ENCODE data around the gene NTN4.
"Not testable (repeated sequence)": the region's sequence is repeated elsewhere in the genome, so short reads cannot be mapped to it uniquely, and the experiment has no call there.

Gene NTN4

DNA sequence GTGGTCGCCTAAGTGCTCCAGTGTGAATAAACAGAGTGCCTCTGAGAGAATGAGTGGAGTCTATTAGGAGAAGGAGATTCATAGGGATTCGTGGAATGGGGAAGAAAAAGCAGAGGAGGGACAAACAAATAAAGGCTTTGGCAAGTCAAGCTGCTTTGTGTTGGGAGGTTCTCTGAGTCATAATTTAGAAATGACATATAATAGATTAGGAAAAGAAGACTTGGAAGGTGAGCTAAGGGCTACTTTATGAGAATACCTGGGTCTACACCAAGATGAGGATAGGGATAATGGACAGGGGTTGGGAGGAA lies 6.4 kb upstream of the NTN4 start:
- no peak for DNase-seq (ENCODE audit: extremely low read depth in 1 of 2, low read depth in 1 of 2)

DNA sequence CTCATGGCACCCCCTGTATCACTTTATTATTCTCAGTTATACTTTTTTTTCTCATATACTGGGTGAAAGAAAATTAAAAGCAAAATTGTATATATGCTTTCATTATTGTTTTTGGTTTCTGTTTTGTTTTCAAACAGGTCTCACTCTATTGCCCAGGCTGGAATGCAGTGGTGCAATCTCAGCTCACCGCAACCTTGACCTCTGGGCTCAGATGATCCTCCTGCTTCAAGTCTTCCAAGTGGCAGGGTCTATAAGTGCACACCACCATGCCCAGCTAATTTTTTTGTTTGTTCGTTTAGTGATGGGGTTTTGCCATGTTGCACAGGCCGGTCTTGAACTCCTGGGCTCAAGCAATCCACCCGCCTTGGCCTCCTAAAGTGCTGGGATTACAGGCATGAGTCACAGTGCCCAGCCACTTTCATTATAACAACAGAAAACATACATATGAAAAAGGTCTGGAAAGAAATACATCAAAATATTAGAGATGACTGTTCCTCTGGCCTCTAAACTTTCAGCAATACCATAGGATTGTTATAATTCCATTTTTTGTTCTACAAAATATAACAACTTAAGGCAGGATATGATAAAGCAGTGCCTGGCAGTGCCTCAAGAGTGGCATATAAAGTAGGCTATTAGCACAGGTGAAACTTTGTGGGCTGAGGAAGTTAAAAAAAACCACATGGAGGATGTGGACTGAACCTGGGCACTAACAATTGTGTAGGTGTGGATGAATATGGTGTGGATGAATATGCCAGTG lies 5.8 kb upstream of the NTN4 start:
- DNase-seq (ENCODE audit: extremely low read depth in 1 of 2, low read depth in 1 of 2) = no peak

DNA sequence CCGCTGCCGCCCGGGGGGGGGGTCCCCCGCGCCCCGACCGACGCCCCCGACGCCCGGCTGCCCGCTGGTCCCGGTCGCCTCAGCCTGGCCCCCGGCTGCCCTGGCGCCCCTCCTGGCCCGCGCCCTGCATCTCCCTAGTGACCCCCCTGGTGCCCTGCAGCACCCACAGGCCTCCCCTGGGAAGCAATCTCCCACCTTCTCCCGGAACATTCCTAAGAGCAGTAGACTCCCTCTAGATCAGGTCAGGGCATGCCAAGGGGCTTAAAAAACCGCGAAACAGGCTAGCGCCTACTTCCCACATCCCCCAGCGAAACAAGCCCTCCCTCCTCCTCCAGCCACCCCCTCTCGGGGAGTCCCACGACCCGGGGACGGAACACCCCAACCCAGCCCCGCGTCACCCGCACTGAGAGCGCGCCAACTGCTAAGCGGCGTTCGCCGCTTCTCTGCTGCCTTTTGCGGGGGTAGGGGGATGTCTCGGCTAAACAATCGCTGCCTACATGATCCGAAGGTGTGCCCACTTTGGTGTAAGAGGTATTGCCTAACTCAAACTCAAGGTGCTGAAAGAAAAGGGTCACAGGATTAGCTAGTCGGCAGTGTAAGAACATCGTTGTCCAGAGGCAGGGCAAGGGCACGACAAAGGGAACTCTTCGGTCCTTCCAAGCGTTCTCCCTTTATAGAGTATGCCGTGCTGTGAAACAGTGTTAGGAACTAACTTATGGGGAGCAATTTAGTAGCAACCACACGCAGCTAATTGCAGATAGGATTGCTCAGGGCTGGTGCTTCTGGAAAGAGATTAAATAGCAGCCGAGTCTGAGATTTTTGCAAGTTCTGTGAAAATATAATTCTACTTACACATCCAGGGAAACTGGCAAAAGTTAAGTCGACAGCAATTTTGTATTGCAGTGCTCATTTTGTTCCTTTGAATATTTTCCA lies 619 bp upstream of the NTN4 start:
- no peak for DNase-seq (ENCODE audit: extremely low read depth in 1 of 2, low read depth in 1 of 2)

DNA sequence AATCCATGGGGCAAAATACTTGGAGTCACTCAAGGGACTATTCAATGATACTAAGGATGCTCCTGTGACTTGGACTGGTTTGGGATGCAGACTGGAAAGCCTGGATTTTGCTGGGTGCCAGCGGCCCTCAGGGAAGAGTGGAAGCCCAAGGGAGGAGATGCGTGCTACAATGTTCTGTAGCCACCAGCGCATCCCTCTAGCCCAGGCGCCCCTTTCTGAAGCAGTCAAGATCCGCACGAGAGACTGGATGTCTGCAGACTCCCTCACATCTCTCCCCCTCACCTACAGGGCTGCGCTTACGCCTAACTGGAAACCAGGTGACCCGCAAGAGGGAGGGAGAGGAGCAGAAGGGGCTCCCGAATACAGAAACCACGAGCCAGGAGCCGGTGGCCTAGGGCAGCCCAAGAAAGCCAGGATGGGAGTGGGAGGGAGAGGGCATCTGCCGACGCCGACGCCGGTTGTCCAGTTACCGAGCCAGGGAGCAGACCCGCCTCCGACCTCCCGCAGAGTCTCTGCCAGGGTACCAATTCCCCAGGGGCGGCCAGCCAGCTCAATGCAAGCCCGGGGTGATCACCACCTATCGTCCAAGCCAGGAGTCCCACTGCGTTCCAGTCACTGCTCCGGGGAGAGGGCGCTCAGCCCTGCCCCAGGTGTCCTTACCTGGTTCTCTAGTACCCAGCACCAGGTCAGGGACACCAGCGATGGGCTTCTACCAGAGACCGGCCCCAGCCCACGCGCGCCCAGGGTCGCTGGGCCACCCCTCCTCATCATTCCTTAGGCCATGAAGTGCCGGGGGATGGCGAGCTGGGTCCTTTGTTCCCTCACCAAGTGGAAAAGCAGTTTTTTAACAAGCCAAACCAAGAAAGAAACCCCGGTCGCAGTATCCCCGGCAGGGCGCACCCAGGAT lies 1.2 kb downstream of the NTN4 start:
- DNase-seq (ENCODE audit: extremely low read depth in 1 of 2, low read depth in 1 of 2) = no peak

DNA sequence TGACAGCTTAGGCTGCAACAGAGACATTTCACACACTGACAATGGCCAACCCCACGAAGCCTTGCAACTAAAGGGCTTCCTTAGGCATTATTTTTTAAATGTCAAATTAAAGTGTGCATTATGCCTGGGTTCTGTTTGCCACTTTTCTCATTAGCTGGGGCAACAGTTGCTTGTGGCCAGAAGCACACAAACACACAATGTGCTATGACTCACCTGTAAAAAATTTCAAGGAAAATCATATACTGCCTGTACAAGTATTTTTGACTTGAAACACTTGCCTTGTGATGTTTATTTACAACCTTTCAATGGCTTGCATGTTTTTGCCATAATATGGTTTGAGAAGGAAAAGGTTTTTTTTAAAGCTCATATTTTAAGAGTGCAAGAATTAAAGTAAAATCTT lies 1.9 kb downstream of the NTN4 start:
- no peak for DNase-seq (ENCODE audit: extremely low read depth in 1 of 2, low read depth in 1 of 2)

DNA sequence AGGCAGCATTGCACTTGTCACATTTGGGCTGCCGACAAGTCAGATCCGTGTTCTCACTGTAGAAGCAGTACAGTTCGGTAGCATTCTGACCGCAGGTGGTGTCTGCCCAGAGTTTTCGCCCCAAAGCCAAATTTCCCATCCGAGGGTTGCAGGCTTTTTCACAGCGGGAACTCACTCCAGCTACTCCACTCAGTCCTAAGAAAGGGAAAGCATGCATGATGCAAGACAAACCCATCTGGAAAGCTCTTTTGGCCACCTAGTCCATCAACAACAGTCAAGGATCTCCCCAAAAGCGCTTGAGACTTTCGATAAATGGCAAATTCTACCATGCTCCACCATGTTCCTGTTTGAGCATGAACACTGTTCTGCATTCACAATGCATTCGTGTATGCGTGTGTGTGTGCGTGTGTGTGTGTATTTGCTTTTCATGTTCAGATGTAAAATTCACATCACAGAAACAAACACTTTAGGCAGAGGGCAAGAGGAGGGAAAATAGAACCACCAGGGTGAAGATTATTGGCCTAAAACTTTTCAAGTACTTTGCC lies 3.2 kb downstream of the NTN4 start:
- no peak for DNase-seq (ENCODE audit: extremely low read depth in 1 of 2, low read depth in 1 of 2)

DNA sequence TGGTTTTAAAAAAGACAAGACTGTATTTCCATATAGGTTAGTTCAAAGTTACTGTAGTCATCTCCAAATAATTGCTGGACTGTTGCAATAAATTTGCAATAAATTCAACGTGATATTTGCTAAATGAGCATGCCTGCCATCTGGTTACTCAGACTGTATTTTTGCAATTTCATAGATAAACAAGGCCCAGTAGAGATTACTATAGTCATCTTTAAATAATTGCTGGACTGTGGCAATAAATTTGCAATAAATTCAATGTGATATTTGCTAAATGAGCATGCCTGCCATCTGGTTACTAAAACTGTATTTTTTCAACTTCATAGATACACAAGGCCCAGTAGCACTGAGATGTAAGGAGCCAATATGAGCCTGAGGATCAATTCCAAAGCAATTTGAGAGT lies 5.6 kb downstream of the NTN4 start:
- DNase-seq (ENCODE audit: extremely low read depth in 1 of 2, low read depth in 1 of 2) = no peak

DNA sequence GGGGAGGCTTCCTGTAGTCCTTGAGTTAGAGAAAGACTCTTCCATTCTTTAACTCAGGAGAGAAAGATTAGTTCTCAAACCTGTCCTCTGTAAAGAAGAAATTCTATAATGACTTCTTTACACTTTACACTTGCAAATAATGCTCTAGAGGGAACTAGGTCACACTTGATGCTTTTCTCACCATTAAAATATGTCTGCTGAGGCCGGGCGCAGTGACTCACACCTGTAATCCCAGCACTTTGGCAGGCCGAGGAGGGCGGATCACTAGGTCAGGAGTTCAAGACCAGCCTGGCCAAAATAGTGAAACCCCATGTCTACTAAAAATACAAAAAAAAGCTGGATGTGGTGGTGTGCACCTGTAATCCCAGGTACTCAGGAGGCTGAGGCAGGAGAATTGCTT lies 6.3 kb downstream of the NTN4 start:
- DNase-seq (ENCODE audit: extremely low read depth in 1 of 2, low read depth in 1 of 2) = no peak

DNA sequence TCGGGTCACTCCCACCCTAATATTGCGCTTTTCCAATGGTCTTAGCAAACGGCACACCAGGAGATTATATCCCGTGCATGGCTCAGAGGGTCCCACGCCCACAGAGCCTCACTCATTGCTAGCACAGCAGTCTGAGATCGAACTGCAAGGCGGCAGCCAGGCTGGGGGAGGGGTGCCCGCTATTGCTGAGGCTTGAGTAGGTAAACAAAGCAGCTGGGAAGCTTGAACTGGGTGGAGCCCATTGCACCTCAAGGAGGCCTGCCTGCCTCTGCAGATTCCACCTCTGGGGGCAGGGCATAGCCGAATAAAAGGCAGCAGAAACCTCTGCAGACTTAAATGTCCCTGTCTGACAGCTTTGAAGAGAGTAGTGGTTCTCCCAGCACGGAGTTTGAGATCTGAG lies 15.1 kb downstream of the NTN4 start:
- not testable (repeated sequence) for DNase-seq (ENCODE audit: extremely low read depth in 1 of 2, low read depth in 1 of 2)

DNA sequence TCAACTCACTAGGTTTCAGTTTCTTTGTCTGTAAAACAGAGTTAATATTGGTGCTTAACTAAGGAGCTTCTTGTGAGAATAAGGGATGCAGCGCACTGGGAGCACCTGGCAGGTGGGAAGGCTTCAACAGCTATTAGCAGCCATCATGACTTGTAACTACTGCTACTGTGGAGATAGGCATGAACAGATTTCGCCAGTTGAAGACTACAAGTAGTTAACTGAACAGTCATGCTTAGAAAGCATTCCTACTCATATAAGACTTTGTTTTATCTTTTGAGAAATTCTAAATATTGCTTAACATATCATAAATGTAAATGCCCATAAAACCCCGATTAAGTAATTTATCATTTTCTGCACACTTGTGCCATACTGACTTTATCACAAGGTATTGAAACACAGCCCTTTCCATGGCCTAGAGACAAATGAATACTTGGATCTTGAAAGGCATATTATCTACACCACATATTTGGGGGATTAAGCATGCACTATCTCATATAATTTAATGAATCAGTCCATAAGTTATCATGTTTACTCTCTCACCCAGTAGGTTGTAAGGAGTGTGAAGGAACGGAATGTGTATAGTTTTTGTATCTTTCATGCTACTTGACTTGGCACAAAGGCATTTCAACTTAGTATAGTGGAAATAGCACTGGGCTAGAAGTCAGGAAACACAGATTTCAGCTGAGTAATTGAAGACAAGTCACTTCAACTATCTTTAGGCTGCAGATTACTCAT lies 16.1 kb downstream of the NTN4 start:
- DNase-seq (ENCODE audit: extremely low read depth in 1 of 2, low read depth in 1 of 2) = no peak

DNA sequence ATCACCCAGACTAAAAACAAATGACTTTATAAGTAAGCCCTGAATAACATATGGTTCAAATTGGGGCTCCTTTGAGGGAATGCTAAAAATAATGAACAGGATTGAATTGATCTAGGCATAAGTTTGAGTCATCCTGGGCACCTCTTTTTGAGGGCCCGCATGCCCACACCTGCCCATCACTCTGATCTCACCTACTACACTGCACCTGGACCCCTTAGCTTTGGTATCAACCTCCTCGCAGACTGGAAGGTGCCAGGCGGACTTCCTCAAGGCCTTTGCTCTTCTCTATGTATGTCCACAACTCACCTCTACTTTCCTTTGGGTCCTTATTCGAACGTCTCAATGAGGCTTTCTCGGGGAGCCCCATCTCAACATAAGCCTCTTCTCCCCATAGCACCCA lies 17.2 kb downstream of the NTN4 start:
- no peak for DNase-seq (ENCODE audit: extremely low read depth in 1 of 2, low read depth in 1 of 2)

DNA sequence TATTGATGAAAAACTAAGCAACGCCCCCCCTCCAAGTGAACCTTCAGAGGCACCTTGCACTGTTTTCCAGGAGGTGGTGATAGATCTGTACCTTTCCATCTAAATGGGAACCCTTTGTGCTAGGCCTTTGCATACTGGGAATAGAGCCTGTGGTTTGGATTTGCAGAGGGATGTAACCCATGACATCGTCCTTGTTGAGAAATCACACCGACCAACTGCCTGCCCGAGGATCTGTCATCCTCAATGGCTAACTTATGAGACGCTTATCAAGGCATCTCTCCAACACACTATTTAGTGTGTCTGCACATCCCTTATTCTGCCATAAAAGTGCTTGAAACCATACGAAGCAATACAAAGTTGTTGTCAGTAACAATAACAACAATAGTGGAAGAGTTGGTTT lies 22.9 kb downstream of the NTN4 start:
- DNase-seq (ENCODE audit: extremely low read depth in 1 of 2, low read depth in 1 of 2) = no peak

DNA sequence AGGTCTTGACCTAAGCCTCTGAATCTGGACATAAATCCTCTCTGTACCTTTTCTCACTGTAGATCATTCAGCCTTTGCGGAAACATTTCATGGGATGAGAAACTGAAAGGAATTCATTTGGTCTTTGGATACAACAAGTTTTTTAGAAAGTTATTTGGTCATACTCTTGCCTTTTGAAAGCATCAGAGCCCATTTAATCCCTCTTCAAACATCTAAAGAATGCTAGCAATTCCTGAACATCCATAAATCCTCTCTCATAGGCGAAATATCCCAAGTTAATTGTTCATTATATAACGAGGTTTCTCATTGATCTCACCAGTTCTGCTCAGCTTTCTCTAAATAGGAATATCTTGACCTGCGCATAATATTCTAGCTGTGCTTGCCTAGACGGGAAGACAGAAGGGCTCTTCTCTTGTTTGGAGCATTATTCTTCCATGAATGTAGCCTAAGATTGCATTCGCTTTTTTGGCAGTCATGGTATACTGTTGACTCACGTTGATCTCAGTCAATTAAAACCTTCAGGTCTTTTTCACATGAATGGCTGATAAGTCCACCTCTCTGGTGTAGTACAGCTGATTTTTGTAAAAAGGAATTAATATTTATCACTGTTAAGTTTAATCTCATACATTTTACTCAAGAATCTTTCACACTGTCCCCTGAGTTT lies 24.1 kb downstream of the NTN4 start:
- no peak for DNase-seq (ENCODE audit: extremely low read depth in 1 of 2, low read depth in 1 of 2)

DNA sequence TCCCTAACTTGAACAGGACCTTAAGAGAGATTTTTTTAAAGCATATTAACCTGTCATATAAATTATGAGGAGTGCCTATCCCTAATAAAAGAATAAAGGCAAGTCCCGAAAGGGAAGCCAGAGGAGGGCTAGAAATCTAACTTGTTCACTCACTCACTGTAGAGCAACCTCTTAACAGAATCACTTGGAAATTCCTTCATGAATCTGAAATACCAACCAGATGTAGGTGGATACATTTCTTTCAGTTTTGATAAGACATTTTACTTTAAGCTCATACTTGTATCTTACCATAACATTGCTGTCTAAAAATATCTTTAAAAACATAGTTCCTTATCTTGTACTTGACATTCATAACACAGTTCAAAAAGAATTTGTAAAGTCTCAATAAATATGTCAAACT lies 25.7 kb downstream of the NTN4 start:
- no peak for DNase-seq (ENCODE audit: extremely low read depth in 1 of 2, low read depth in 1 of 2)

DNA sequence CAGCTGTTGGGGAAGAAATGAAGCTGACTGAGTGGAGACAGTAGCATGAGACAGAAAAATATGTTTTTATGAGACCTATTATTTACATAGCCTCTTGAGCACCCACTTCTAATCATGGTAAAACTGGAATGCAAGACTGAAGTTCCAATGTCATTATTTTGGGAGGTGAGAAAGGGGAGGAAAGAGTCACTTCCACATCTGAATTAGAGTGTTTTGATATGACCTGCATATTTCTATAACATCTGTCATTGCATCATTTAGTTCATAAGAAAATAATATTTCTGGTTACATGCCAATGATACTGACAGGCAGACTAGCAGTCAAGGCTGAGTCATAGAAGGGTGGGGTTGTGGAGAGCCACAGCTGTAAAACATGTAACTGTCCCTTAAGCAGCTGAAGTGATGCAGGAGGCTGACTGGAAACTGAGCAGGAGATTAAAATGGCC lies 26.7 kb downstream of the NTN4 start:
- DNase-seq (ENCODE audit: extremely low read depth in 1 of 2, low read depth in 1 of 2) = no peak

DNA sequence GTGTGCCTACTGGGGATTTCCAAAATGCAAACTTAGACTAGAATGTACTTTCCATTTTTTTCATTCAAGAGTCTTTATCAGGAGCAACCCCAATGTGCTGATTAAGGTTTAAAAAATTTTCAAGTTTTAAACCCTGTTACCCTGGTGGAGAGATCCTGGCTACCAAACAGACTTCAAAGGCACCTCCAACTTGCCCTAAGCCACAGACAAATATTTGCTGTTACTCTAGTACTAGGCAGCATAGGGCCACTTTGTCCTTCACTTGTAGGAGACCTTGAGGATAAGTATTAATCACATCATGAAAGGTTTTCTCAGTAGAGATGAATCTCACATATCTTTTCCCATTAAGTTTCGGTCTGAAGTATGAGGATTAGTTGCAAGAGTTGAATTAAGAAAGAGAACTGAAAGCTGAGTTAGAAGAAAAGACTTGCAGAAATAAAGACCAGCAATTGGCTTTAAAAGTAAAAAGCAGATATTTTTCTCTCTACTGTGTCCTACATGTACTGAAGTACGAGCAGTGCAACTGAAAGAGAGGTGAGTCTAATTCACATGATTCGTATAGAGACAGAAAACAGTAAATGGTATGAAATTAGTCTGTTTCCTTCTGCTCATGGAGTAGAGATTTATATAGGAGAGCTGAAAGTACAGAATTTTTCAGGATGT lies 28.3 kb downstream of the NTN4 start:
- no peak for DNase-seq (ENCODE audit: extremely low read depth in 1 of 2, low read depth in 1 of 2)

DNA sequence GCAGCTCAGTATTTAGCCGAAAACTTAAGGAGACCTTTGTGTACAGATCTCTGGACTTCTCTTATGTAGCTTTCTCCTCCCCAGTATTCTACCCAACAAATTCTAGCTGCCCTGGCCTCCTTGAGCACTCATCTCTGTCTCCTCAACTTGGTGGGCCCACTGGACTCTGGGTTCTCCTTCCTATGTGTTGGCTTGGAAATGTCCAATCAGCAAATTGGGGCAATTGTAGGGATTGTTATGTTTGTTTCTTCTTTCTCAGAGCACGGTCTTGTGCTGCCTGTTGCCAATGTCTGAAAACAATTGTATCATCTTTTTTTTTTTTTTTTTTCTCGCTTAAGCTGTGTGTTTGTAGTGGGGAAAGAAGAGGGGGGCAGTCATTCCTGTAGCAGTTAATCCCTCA lies 30.2 kb downstream of the NTN4 start:
- DNase-seq (ENCODE audit: extremely low read depth in 1 of 2, low read depth in 1 of 2) = no peak

DNA sequence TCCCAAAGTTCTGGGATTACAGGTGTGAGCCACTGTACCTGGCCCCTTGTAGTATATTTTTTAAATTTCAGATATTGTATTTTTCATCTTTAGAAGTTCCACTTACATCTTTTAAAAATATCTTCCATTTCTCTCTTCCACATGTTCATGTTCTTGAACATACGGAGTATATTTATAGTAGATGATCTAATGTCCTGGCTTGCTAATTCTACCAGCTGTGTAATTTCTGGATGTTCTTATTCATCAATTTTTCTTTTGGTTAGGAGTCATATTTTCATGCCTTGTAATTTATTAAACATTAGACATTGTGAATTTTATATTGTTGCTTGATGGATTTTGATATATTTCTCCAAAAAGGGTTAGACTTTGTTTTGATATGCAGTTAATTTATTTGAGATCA lies 30.8 kb downstream of the NTN4 start:
- no peak for DNase-seq (ENCODE audit: extremely low read depth in 1 of 2, low read depth in 1 of 2)

DNA sequence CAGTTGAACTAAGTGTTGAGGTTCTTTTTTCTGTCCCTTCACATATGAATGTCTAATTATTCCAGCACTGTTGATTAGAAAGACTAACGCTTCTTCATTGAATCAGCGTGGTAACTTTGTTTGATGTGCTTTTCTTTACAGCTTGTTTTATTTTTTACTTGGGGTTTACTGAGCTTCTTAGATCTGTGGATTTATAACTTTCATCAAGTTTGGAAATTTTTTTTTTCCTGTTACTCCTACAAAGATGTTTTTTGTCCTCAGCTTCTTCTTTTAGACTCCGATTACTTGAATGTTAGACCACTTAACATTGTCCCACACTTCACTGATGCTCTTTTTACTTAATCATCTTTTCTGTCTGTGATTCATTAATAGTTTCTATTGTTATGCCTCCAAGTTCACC lies 31.5 kb downstream of the NTN4 start:
- DNase-seq (ENCODE audit: extremely low read depth in 1 of 2, low read depth in 1 of 2) = no peak
